Measurements from ENCODE around the gene SHKBP1.
"Not testable (repeated sequence)": the region's sequence is repeated elsewhere in the genome, so short reads cannot be mapped to it uniquely, and the experiment has no call there.

The SHKBP1 gene

GRCh38 chr19:40589591-40590429, 13.1 kb downstream of the SHKBP1 start:
- H3K4me3 ChIP-seq (ENCODE audit: low read depth, low read length): no peak overlapping the region
- no peak for DNase-seq (ENCODE audit: low read depth, low spot score)
- TF ChIP-seq CTCF (IDR thresholded peaks at IDR 0.05; ENCODE audit: low read depth, low read length): no peak
- in situ Hi-C loops (cut with HindIII; ENCODE audit: low sequenced_read_pairs): no loop called here

- no peak for DNase-seq (ENCODE audit: low read depth, low spot score)
- no peak for TF ChIP-seq CTCF (IDR thresholded peaks at IDR 0.05; ENCODE audit: low read depth, low read length)
- no peak overlapping the region for H3K4me3 ChIP-seq (ENCODE audit: low read depth, low read length)
- in situ Hi-C loops (cut with HindIII; ENCODE audit: low sequenced_read_pairs): no loop called here
These were observed 14.0 kb downstream of the SHKBP1 start for GRCh38 chr19:40590464-40591265.

GRCh38 chr19:40591724-40592123, 15.1 kb downstream of the SHKBP1 start:
- in situ Hi-C loops (cut with HindIII; ENCODE audit: low sequenced_read_pairs); DNase-seq (ENCODE audit: low read depth, low spot score); H3K4me3 ChIP-seq (ENCODE audit: low read depth, low read length): not testable (repeated sequence)

- DNase-seq (ENCODE audit: low read depth, low spot score): peak; percentile 68
- no peak for TF ChIP-seq CTCF (IDR thresholded peaks at IDR 0.05; ENCODE audit: low read depth, low read length)
- no peak overlapping the region for H3K4me3 ChIP-seq (ENCODE audit: low read depth, low read length)
- in situ Hi-C loops (cut with HindIII; ENCODE audit: low sequenced_read_pairs): no loop called here
These were observed 15.5 kb downstream of the SHKBP1 start for GRCh38 chr19:40592170-40592569.

- DNase-seq (ENCODE audit: low read depth, low spot score): no peak
- in situ Hi-C loops (cut with HindIII; ENCODE audit: low sequenced_read_pairs): no loop called here
- TF ChIP-seq CTCF (IDR thresholded peaks at IDR 0.05; ENCODE audit: low read depth, low read length): no peak
- no peak overlapping the region for H3K4me3 ChIP-seq (ENCODE audit: low read depth, low read length)
These were observed 17.6 kb downstream of the SHKBP1 start for GRCh38 chr19:40594255-40594654.

- in situ Hi-C loops (cut with HindIII; ENCODE audit: low sequenced_read_pairs): no loop called here
- TF ChIP-seq CTCF (IDR thresholded peaks at IDR 0.05; ENCODE audit: low read depth, low read length): no peak
- H3K4me3 ChIP-seq (ENCODE audit: low read depth, low read length): no peak overlapping the region
- no peak for DNase-seq (ENCODE audit: low read depth, low spot score)
These were observed 18.0 kb downstream of the SHKBP1 start for GRCh38 chr19:40594657-40595091.

Measured in astrocyte of the spinal cord (primary cell).